ENCODE data around the gene NR2F1. TPM values are rescaled to one million over a fixed set of nuclear protein-coding genes. Genes with fewer than 3 reads are reported as not detected.
A peak's percentile ranks its signal among the peaks of the same experiment; 100 is the strongest.

NR2F1 gene
- total RNA-seq, 1 experiment from 2014 or later = 175 TPM

DNA sequence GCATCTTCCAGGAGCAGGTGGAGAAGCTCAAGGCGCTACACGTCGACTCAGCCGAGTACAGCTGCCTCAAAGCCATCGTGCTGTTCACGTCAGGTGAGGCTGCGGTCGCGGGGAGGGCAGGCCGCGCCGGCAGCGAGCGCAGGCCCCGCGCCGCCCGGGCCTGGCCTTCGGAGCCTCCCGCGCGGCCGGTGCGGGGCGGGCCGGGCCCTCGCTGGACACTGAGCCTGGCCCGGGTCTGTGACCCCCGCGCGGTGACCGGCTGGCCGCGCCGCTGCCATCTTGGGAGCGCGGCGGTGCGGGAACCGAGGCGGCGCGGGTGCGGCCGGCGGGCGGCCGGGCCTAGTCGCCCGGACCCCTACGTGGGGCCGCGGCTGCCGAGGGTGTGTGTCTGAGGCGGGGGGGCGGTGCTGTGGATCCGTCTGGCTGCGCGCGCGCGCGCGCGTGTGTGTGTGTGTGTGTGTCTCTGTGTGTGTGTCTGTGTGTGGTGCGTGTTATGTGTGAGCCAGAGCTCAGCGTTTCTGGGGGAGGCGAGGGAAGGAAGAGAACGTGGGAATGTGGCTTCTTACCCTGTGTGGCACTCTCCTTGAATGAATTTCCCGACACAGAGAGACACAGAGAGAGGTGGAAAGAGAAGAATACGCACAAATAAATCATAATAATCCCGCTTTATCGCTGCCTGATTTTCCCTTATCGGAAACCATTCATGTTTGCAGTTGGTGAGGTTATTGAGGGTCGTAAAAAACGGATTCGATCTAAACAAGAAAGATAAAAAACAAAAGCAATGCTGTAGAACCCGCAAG, 5.5 kb downstream of the NR2F1 start:
- in situ Hi-C loops (cut with HindIII; ENCODE audit: low sequenced_read_pairs) = no loop called here
- peak; percentile 67 for DNase-seq (ENCODE audit: low spot score)

DNA sequence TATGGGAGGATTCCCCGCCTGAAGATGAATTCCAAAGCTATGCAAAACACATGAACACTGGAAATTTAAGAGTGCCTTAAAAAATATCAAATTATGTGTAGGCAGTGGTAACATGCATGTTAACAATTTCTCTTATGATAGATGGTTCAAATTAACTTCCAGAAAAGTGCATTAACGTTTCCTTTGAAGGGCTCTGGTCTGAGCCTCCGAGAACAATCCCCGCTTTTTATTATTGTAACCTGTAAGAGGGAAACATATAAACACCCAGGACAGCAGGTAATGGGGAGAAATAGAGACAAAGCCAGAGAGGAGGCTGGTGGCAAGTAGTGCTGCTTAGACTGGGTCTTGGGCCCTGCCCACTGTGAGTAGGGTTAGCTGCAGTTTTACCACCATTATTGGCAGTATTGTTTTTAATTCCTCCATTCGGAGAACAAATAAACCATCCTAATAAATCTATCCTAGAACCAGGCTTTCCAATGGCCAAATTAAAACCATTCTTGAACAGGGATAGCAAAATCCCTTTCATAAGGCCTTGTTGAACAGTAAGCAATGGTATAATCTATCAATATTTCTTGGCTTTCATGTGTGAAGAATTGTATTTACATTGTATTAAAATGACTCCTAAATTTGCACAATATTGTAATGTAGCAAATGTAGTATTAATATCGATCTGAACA, 6.3 kb downstream of the NR2F1 start:
- in situ Hi-C loops (cut with HindIII; ENCODE audit: low sequenced_read_pairs) = no loop called here
- DNase-seq (ENCODE audit: low spot score) = peak; percentile 65

DNA sequence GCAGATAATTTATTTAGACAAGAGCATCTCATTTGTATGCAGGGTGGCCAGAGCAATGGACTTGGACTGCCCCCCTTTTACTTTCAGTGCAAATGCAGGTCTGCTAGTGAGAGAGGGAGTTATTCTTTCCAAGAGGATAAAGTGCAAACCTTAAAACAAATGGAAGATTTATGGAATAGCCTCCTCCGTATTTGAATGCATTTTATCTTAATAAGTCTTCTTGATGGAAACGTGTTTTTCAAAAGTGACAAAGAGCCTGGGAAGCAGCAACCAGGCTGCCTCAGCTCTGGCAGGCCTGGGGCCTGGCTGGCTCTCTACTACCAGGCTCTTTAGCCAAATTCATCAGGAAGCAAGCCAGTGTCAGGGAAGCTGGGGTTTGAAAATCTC, 6.8 kb downstream of the NR2F1 start:
- in situ Hi-C loops (cut with HindIII; ENCODE audit: low sequenced_read_pairs) = no loop called here
- peak; percentile 90 for DNase-seq (ENCODE audit: low spot score)

DNA sequence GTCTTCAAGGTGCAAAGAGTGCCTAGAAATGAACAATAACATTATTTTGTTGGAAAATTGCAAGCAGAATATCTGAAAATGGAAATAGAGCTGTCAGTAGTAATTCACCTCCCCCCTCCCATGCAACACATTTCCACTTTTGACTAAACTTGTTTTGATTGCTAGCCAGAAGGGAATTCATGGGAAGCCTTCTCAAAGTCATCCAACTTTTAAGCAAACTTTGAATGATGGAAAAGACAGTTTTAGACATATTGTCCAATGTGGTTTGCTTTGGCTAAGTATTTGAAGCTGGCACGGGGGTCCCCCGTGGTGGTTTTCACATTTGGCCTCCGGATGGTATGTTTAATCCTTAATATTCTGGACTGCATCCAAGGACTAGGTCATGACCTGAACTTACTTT, 7.5 kb downstream of the NR2F1 start:
- in situ Hi-C loops (cut with HindIII; ENCODE audit: low sequenced_read_pairs) = no loop called here
- no peak for DNase-seq (ENCODE audit: low spot score)

DNA sequence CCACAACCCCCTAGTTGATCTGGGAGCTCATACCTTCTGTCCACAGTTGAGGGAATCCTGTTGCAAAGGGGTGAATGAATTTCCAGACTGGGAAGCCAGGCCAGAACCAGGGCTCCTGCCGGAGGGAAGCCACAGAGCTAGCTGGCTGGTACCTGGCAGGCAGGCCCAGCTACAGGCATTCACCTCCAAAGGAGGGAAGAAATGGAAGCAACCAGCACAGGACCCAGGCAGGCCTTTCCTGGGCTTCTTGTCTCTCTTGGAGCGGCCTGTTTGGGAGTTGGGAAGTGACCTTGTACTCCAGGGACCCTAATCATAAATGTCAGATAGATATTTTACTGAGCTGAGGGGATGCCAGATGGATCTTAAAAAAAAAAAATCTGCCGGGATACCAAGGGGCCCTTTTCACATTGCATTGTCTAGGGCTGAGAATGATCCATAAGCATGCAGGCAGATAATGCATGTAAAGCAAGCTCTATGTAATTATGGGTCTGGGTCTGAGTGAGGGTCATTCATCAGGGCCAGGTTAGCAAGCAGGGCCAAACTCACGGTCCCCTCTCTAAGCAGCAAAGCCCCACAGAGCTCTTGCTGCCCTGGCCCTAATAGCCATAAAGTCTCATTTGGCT, 8.4 kb downstream of the NR2F1 start:
- in situ Hi-C loops (cut with HindIII; ENCODE audit: low sequenced_read_pairs) = no loop called here
- peak; percentile 64 for DNase-seq (ENCODE audit: low spot score)

DNA sequence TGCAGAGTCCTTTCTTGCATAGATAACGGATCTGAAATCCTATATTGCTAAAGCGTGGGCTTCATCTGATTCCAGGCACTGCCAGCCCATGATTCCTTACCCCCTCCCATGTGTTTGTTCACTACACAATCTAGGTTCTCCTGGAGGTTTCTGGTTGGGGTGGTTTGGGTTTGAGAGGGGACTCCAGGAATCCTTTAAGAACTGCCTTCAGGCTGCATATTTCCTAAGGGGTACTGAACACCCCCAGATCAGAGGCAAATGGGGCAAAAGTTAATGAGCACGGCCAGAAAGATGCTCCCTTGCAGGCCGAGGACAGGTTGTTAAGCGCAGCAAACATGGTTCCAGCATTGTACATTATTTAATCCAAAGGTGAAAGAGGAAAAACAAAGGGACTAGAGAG, 9.9 kb downstream of the NR2F1 start:
- peak; percentile 44 for DNase-seq (ENCODE audit: low spot score)
- in situ Hi-C loops (cut with HindIII; ENCODE audit: low sequenced_read_pairs) = no loop called here

DNA sequence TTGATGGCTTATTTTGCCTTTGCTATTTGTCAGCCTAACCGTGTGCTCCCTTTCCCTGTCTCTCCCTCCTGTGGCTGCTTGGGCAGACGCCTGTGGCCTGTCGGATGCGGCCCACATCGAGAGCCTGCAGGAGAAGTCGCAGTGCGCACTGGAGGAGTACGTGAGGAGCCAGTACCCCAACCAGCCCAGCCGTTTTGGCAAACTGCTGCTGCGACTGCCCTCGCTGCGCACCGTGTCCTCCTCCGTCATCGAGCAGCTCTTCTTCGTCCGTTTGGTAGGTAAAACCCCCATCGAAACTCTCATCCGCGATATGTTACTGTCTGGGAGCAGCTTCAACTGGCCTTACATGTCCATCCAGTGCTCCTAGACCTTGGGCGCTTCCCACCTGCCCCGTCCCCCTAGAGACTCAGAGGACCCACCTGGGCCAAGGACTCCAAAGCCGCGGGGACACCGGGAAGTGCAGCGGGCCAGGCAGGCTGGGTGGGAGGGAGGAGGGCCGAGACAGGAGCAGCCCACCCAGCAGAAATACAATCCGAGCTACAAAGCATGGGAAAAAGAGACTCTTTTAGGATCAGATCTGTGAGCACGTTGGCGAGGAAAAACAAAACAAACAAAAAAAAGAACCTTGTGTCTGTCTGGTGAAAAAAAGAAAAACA, 10.6 kb downstream of the NR2F1 start:
- peak; percentile 79 for DNase-seq (ENCODE audit: low spot score)
- in situ Hi-C loops (cut with HindIII; ENCODE audit: low sequenced_read_pairs) = no loop called here

DNA sequence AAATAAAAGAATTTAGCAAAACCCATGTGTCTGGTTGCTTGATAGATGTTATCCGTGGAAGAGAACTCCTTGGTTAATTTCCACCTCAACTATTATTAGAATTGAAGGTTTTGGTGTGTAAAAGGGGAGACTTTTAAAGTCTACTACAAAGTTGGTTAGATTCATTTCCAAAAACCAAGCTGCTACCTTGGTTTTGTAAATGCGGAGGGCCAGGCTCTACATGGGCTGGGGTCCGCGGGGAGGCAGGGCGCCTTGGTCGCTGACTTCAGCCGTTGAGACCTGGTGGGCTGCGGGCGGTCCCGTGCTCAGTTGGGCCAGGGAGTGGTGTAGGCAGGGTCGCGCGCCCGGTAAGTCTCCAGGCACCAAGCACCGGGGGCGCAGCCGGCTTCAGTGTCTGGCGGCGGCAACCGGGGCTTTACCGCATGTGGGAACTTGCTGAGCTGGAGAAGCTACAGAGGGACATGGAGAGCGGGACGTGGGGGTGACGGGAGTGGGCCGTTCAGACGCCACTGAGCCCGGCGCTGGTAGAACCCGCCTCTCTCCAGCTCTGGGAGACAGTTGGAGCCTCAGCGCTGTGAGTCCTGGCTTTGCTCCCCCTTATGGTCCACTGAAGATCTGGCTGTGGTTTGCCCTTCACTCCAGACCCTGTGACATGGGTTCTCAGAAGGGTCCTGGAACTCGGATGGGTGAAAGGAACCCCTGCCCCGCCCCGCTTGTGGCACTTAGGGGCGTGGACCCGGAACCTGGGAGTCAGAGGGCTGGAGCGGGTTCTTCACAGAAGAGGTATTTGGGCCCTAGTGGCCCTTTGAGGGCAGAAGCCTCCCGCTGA, 11.8 kb downstream of the NR2F1 start:
- in situ Hi-C loops (cut with HindIII; ENCODE audit: low sequenced_read_pairs) = no loop called here

DNA sequence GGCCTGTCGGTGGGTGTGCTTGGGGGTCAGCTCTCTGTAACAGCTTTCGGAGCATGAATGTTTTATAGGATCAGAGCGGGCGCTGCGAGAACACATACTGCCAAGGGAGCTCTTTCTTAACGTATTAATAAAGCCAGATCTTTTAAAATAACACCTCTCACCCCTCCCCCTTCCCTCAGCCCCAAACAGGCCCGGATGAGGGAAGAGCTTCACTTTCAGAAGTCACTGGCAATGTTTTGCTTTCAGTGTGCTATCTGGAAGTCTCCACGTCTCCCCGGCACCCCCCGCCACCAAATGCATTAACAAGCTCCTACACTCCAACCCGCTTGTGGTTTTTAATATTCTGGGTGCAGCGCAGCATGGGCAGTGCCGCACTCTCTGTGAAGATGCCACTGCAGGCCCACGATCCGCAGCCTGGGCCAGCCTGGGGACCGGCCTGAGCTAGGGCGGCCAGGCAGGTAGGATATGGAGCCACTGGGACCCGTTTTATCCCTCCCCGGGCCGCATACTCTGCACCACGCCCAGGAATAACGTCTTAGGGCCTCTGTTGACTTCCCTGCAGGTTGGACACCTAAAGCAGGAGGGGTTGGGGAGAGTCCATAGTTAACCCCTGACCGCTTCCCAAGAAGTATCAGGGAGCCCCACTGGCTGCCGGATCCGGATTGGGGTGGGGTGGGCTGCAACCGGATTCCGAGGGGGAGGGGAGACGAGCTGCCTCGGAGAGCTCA, 12.6 kb downstream of the NR2F1 start:
- peak; percentile 57 for DNase-seq (ENCODE audit: low spot score)
- in situ Hi-C loops (cut with HindIII; ENCODE audit: low sequenced_read_pairs) = no loop called here

More for the DNA sequence above, 11.8 kb downstream of the NR2F1 start:
- peak; percentile 75 for DNase-seq (ENCODE audit: low spot score)

DNA sequence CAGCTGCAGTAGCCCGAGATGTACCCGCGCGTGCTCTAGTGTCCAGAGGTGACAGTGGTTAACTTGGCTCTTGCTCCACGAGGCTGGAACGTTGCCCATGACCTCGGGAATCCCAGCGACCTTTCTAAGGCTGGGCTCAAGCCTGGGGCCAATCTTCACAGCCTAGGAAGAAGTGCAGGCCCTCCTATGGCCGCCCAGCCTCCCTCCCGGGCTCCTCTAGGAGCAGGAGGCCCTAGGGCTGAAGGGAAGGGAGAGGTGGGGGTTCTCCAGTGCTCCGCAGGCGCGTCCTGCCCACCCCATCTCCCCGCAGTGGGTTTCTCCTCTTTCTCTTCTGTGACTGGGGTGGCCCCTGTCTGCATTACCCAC, 13.3 kb downstream of the NR2F1 start:
- peak; percentile 40 for DNase-seq (ENCODE audit: low spot score)
- in situ Hi-C loops (cut with HindIII; ENCODE audit: low sequenced_read_pairs) = no loop called here

DNA sequence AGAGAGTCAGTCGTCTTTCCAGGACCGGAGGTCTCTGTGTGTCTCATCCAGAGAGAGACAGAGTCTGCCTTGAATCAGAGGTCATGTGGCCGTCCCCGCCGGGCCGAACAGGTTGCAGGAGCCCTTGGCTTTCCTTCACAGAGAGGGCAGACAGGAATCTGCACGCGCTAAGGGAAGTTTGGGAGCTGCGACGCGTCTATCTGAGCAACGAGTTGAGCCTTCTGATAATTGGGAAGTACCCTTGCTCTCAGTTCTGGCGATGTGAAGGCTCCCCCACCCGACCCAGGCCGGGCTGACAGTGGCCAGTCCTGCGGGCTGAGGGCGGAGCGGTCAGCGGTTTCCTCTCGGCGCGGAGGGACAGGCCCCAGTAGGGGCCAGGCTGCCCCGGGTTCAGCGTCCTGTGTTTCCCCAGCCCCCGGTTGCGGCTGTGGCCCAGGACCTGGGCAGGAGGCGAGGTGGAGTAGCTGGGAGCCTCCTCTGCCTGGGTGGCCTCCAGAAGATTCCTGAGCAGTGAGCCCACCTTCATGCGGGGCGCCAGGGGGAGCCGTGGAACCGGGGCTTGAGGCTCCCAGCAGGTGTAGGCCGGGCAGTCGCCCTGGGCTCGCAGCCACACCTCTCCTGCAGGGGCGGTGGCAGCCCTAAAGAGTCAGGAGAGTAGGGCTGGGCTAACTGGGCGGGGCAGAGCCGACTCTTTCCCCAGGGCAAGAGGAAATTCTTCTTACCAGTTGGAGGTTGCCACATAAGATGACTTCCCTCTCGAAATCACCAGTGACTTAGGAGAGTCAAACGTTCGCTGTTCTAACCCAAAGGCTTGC, 13.9 kb downstream of the NR2F1 start:
- in situ Hi-C loops (cut with HindIII; ENCODE audit: low sequenced_read_pairs) = no loop called here
- DNase-seq (ENCODE audit: low spot score) = peak; percentile 72

DNA sequence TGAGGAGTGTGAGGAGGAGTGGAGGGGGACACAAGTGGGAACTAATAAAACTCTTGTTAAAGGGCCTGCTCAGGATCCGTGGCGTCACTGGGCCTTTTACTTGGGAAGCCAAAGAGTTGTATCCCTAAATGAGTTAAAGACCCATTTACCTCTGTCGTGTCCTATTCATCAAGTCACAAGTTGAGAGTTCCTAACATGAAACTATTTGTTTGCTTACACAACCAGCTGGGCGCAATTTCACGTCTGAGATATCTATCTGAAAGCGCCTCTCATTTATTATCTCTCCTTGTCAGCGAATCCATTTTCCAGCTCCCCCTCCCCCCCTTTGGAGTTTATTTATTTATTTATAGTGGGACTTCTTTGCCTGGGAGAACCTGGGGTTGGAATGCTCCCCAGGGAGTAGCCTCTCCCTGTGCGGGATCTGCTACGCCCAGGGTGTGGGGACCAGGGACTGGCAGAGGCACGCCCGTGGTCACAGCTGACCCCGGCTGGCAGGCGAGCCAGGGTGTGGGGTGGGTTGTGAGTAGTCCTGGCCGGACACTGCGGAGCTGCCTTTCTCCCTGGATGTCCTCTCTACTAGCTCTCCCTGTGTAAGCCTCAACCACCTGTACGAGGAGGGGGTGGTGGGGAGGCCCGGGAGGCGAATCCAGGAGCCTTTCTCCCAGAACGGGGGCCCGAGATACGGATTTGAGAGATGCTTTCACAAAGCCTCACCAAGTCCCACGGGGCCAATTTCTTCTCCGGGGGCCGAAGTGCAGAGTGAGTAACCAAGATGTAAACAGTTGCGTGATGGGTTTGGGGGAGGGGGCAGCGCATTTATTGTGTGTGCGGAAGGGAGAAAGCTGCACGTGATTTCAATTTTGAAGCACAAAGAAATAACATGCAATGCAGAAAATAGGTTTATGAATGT, 15.3 kb downstream of the NR2F1 start:
- DNase-seq (ENCODE audit: low spot score) = peak; percentile 71
- in situ Hi-C loops (cut with HindIII; ENCODE audit: low sequenced_read_pairs) = no loop called here

DNA sequence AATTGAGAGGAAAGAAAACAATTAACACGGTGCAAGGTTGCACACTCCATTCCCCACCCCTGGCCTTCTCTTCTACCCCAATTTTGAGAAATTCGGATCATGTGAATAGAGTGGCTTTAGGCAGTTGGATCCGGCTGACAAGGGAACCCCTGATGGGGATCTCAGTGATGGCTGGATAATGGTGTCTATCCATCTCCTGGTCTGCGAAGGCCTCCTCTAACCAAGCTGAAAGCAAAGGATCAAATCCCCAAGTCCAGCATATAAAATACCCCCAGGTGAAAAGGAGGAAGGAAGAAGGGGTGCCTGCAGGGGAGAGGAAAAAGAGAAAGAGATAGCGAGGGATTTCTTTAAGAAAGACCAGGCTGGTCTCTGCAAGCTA, 16.0 kb downstream of the NR2F1 start:
- in situ Hi-C loops (cut with HindIII; ENCODE audit: low sequenced_read_pairs) = no loop called here
- peak; percentile 61 for DNase-seq (ENCODE audit: low spot score)

DNA sequence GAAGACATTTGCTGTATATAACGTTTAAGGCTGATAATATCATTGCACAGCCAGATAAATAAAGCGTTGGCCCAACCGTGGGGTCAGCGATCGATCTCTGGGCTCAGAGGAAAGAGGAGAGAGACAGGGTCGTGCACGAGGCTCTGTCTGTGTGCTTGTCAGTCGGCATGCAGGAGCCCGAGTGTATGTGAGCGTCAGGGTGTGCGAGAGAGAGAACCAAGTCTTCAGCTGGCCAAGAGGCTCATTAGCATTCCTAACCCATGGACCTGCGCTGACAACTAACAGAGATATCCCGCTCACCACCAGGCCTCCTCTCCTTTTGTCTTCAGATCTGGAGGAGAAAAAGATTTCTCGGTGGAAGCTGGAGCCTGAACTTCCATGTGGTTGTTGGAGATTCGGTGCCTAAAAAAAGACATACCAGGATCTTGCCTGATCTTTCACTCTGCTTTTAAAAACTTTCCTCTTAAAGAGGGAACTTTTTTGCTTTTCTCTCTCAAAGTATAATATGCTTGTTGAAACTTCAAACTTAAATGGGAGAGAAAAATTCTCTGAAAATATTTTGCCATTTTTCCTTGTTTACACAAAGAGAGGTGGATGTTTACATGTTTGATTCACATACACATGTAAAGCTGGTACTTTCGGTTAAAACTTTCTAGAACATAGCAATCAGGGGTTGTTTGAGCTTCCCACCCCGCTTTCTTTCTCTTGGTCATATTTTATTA, 16.5 kb downstream of the NR2F1 start:
- in situ Hi-C loops (cut with HindIII; ENCODE audit: low sequenced_read_pairs) = loop anchor here (25.0 kb wide), 1 partner anchor 288 kb away; no protein-coding TSS in a partner anchor
- DNase-seq (ENCODE audit: low spot score) = peak; percentile 88

DNA sequence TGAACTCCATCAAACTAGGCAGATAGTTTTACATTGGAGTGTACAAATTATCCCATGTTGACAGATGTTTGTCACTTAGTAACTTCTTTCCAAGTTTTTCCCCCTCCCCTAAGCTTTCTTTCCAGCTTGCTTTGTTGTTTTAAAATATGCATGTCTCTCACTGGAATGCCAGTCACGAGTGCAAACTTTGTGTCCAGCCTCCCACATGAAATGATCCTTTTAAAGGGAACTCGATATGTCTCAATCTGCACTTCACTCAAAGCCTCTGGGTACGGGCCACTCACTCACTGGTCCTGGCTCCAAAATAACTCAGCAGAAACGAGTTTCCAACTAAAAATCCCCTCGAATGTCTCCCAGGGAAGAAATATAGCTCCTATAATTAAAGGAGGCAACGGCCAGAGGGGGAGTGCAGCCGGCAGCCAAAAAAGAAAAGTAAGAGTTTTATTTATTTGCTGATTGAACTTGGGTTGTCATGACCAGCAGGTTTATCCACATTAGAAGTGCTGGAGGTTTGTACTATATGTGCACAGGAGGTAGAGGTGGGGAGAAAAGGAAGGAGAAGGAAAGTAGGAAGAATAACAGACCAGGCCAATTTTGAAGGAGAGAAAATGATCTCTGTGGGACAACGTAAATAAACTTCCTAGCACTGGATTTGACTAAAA, 17.5 kb downstream of the NR2F1 start:
- peak; percentile 65 for DNase-seq (ENCODE audit: low spot score)
- in situ Hi-C loops (cut with HindIII; ENCODE audit: low sequenced_read_pairs) = loop anchor here (25.0 kb wide), 1 partner anchor 287 kb away; no protein-coding TSS in a partner anchor

All from G401 (cell line).